GM06990 (cell line): Measurements from ENCODE around the gene ALG8.

ENCODE experiments used
- DNase-seq: peaks from one replicate; pipeline ENCODE4 v3.0.0-alpha.2; 2011; ENCODE audit not compliant: insufficient read length; ENCODE audit errors: extremely low read depth
- H3K27me3 ChIP-seq: replicated peaks from 2 replicates; pipeline ENCODE4 v1.6.0; 2011; ENCODE audit warnings: low read length; ENCODE audit not compliant: control insufficient read depth, insufficient read depth
- H3K36me3 ChIP-seq: 2 replicates; pipeline ENCODE4 v1.5.1; 2011; ENCODE audit warnings: low read length; ENCODE audit not compliant: control insufficient read depth, insufficient read depth
- H3K4me3 ChIP-seq: replicated peaks from 2 replicates; pipeline ENCODE4 v1.5.1; 2011; ENCODE audit warnings: low read depth, mild to moderate bottlenecking, control low read depth, low read length
- CTCF ChIP-seq: IDR thresholded peaks from 2 replicates; pipeline ENCODE4 v1.5.1; 2011; ENCODE audit warnings: low read length, control low read depth, mild to moderate bottlenecking, inconsistent platforms; ENCODE audit not compliant: insufficient read depth, poor library complexity, severe bottlenecking

ALG8 gene

GRCh38 chr11:78076733-78077403 lies 62.6 kb downstream of the ALG8 start:
- no peak for DNase-seq
- peaks cover 2% of the 10 kb centered on the region; the same call in 1 of the 2 replicates for H3K36me3 ChIP-seq
- no peak overlapping the region for H3K4me3 ChIP-seq
- no peak for TF ChIP-seq CTCF
- no peaks in the 10 kb centered on the region for H3K27me3 ChIP-seq

GRCh38 chr11:78074756-78075155 lies 64.7 kb downstream of the ALG8 start:
- no peaks in the 10 kb centered on the region for H3K27me3 ChIP-seq
- H3K36me3 ChIP-seq: peaks cover 4% of the 10 kb centered on the region
- no peak for DNase-seq
- TF ChIP-seq CTCF: no peak
- H3K4me3 ChIP-seq: no peak overlapping the region

GRCh38 chr11:78072455-78072854 lies 67.0 kb downstream of the ALG8 start:
- TF ChIP-seq CTCF: no peak
- no peaks in the 10 kb centered on the region for H3K27me3 ChIP-seq
- peaks cover 7% of the 10 kb centered on the region for H3K36me3 ChIP-seq
- H3K4me3 ChIP-seq: no peak overlapping the region
- DNase-seq: no peak

GRCh38 chr11:78071717-78072116 lies 67.7 kb downstream of the ALG8 start:
- H3K4me3 ChIP-seq: no peak overlapping the region
- peaks cover 7% of the 10 kb centered on the region for H3K36me3 ChIP-seq
- no peak for DNase-seq
- TF ChIP-seq CTCF: no peak
- no peaks in the 10 kb centered on the region for H3K27me3 ChIP-seq

GRCh38 chr11:78070621-78071020 lies 68.8 kb downstream of the ALG8 start:
- Histone ChIP-seq H3K4me3 (no peak overlapping the region), H3K36me3 (peaks cover 7% of the 10 kb centered on the region), H3K27me3 (no peaks in the 10 kb centered on the region)
- no peak for DNase-seq
- TF ChIP-seq CTCF: no peak

- DNase-seq: no peak
- peaks cover 5% of the 10 kb centered on the region for H3K36me3 ChIP-seq
- no peak overlapping the region for H3K4me3 ChIP-seq
- TF ChIP-seq CTCF: no peak
- no peaks in the 10 kb centered on the region for H3K27me3 ChIP-seq
Observed at GRCh38 chr11:78069465-78069864, 70.0 kb downstream of the ALG8 start.
